Neuronal stem cell (in vitro differentiated cells): ENCODE results near the gene NDUFB11. TPM values are rescaled to one million over a fixed set of nuclear protein-coding genes. Genes with fewer than 3 reads are reported as not detected.

Source experiments
- small RNA-seq: library from polyadenylated mRNA; stranded (forward); fragments of <200 nt; extraction: miRNeasy Mini kit (QIAGEN cat#:217004); gene quantifications from one replicate; pipeline ENCODE3, GENCODE V24; 2013; ENCODE audit not compliant: insufficient read depth

NDUFB11 gene

Small RNAs within 50 kb of the gene (small RNA-seq; reads per million reads assigned to genes)
- gene RNU12-2P = not detected
